K562 (cell line): ENCODE measurements around the gene SYT13. TPM values are rescaled to one million over a fixed set of nuclear protein-coding genes. Genes with fewer than 3 reads are reported as not detected.

Experiments used
- ATAC-seq: fragments of 200-7000 bp; cut with Tn5 transposase; 3 replicates; pipeline ENCODE4 v1.9.1; 2020; ENCODE audit warnings: moderate library complexity
- BruUV-seq: library from RNA; stranded (reverse); fragments of 400-500 nt; replicated peaks from 2 replicates; lab custom pipeline; 2021; lab: Mats Ljungman, UMichigan
- CTCF ChIA-PET: fragments of 300-600 bp; formaldehyde crosslinking; extraction: SDS; loops from one replicate; lab custom pipeline; 2021; ENCODE audit warnings: low intra/inter-chr PET ratio; lab: Yijun Ruan, JAX
- POLR2A ChIA-PET: fragments of 300-600, 350-650 bp; sonication (Branson Sonifier 250); formaldehyde crosslinking; extraction: SDS; loops from one replicate; lab custom pipeline; 2021; ENCODE audit warnings: antibody characterized with exemption, inconsistent platforms; lab: Yijun Ruan, JAX
- DNase-seq, 4 experiments: peaks; one replicate each; pipeline versions ENCODE4 v3.0.0 to v3.0.0-alpha.2; 2011 to 2018; ENCODE audit warnings: low spot score in 3 of 4, mixed read lengths in 3 of 4; ENCODE audit errors: extremely low read depth in 1 of 4
- FAIRE-seq: peaks from 2 replicates; lab custom pipeline; 2011; peaks lifted over from hg19 to GRCh38; lab: Jason Lieb, UNC
- H2AFZ ChIP-seq: 2 replicates; pipeline ENCODE4 v1.6.0; 2011; ENCODE audit warnings: low read depth, low read length, control low read depth, inconsistent platforms
- H3K27ac ChIP-seq: fragments of 200-600 bp; 3 replicates; pipeline ENCODE4 v1.8.0; 2011; ENCODE audit warnings: low read depth, mild to moderate bottlenecking, control low read depth, inconsistent platforms, low read length, moderate library complexity, mixed read lengths; ENCODE audit errors: extremely low read depth
- H3K27me3 ChIP-seq, 2 experiments: fragments of 300-600 bp in 1 of 2; 2 replicates in 1 of 2; 3 replicates in 1 of 2; pipeline versions ENCODE4 v1.6.0 to v1.8.0; 2011; ENCODE audit warnings: inconsistent platforms in 2 of 2, low read length in 2 of 2, mild to moderate bottlenecking in 1 of 2, mixed read lengths in 1 of 2, moderate library complexity in 1 of 2; ENCODE audit not compliant: control insufficient read depth in 2 of 2, insufficient read depth in 2 of 2
- H3K36me3 ChIP-seq: fragments of 300-600 bp; 3 replicates; pipeline ENCODE4 v1.8.0; 2011; ENCODE audit warnings: mild to moderate bottlenecking, low read length, inconsistent platforms; ENCODE audit not compliant: control insufficient read depth, insufficient read depth
- H3K4me1 ChIP-seq, 2 experiments: fragments of 200-600 bp in 1 of 2; replicated peaks in 1 of 2; 2 replicates in 1 of 2; 3 replicates in 1 of 2; pipeline versions ENCODE4 v1.5.1 to v1.8.0; 2011; ENCODE audit warnings: inconsistent platforms in 2 of 2, low read length in 2 of 2, mild to moderate bottlenecking in 1 of 2, mixed read lengths in 1 of 2, moderate library complexity in 1 of 2; ENCODE audit not compliant: control insufficient read depth in 2 of 2, insufficient read depth in 2 of 2
- H3K4me2 ChIP-seq: 2 replicates; pipeline ENCODE4 v1.6.1; 2011; ENCODE audit warnings: low read length, control low read depth, inconsistent platforms, mixed read lengths; ENCODE audit not compliant: insufficient read depth
- H3K4me3 ChIP-seq: fragments of 200-600 bp; sonication (generic), shearing (Covaris generic); 2 replicates; pipeline ENCODE4 v1.5.1; 2016; ENCODE audit warnings: control low read depth, inconsistent platforms
- H3K79me2 ChIP-seq: fragments of 200-600 bp; 3 replicates; pipeline ENCODE4 v1.8.0; 2011; ENCODE audit warnings: low read length, inconsistent platforms; ENCODE audit not compliant: control insufficient read depth, insufficient read depth
- H3K9ac ChIP-seq, 2 experiments: 2 replicates each; pipeline versions ENCODE4 v1.6.0 to v1.6.1; 2011; ENCODE audit warnings: low read depth in 2 of 2, low read length in 2 of 2, control low read depth in 1 of 2, inconsistent platforms in 1 of 2, mild to moderate bottlenecking in 1 of 2, mixed read lengths in 1 of 2; ENCODE audit not compliant: insufficient read depth in 1 of 2
- H3K9me1 ChIP-seq: one replicate; pipeline ENCODE4 v1.6.0; 2011; ENCODE audit warnings: inconsistent platforms, mild to moderate bottlenecking, low read length, moderate library complexity; ENCODE audit not compliant: control insufficient read depth, insufficient read depth
- H3K9me3 ChIP-seq: replicated peaks from 2 replicates; pipeline ENCODE4 v1.5.1; 2011; ENCODE audit warnings: low read depth, low read length, inconsistent platforms; ENCODE audit not compliant: control insufficient read depth, insufficient read depth
- H4K20me1 ChIP-seq: replicated peaks from 2 replicates; pipeline ENCODE4 v1.6.1; 2011; ENCODE audit warnings: low read length, inconsistent platforms, mixed read lengths; ENCODE audit not compliant: control insufficient read depth, insufficient read depth
- AFF4 ChIP-seq: sonication (generic); formaldehyde crosslinking; IDR thresholded peaks from 2 replicates; pipeline ENCODE4 v1.8.0; 2023; ENCODE audit warnings: mild to moderate bottlenecking, missing genetic modification reagents
- ARHGAP35 ChIP-seq: fragments of 450-650 bp; IDR thresholded peaks from 2 replicates; pipeline ENCODE4 v1.6.1; 2018; ENCODE audit not compliant: partially characterized antibody
- BRCA1 ChIP-seq, 2 experiments: fragments of 450-650 bp in 1 of 2; sonication (generic) in 1 of 2; formaldehyde crosslinking in 1 of 2; IDR thresholded peaks; 2 replicates each; pipeline versions ENCODE4 v1.5.0 to v1.6.1; 2017 to 2020; ENCODE audit warnings: mild to moderate bottlenecking in 1 of 2, missing genetic modification reagents in 1 of 2
- L3MBTL2 ChIP-seq: fragments of 450-650 bp; IDR thresholded peaks from 2 replicates; pipeline ENCODE4 v1.6.1; 2016; ENCODE audit warnings: mild to moderate bottlenecking, moderate library complexity
- MAZ ChIP-seq, 2 experiments: fragments of 450-650 bp in 1 of 2; sonication (generic) in 1 of 2; formaldehyde crosslinking; IDR thresholded peaks in 1 of 2; conservative IDR thresholded peaks in 1 of 2; 2 replicates each; pipeline versions ENCODE4 v1.4.0 to v1.5.0; 2020; ENCODE audit warnings: mild to moderate bottlenecking in 1 of 2, missing genetic modification reagents in 1 of 2
- RNF2 ChIP-seq: sonication (generic); IDR thresholded peaks from 2 replicates; pipeline ENCODE4 v1.6.1; 2016
- SIN3B ChIP-seq: fragments of 450-650 bp; IDR thresholded peaks from 2 replicates; pipeline ENCODE4 v1.6.1; 2017; ENCODE audit warnings: low read depth, mild to moderate bottlenecking, moderate library complexity
- SMARCC2 ChIP-seq: fragments of 450-650 bp; IDR thresholded peaks from 2 replicates; pipeline ENCODE4 v1.6.1; 2017; ENCODE audit warnings: antibody characterized with exemption, moderate library complexity, mild to moderate bottlenecking, low read depth
- YY1 ChIP-seq, 3 experiments: IDR thresholded peaks; 2 replicates each; pipeline ENCODE4 v1.6.1; 2011; ENCODE audit warnings: low read length in 2 of 3, mild to moderate bottlenecking in 2 of 3, moderate library complexity in 2 of 3, borderline replicate concordance in 1 of 3, control low read depth in 1 of 3, low read depth in 1 of 3; ENCODE audit not compliant: insufficient read depth in 3 of 3, insufficient replicate concordance in 2 of 3, control insufficient read depth in 1 of 3, insufficient read length in 1 of 3; ENCODE audit errors: extremely low read depth in 1 of 3
- ZNF280B ChIP-seq: fragments of 250-450 bp; sonication (Bioruptor Pico); IDR thresholded peaks from 2 replicates; pipeline ENCODE4 v1.5.1; 2021; ENCODE audit warnings: mild to moderate bottlenecking
- ZNF395 ChIP-seq: fragments of 200-800 bp; sonication (Bioruptor generic); IDR thresholded peaks from 2 replicates; pipeline ENCODE4 v1.6.1; 2017; ENCODE audit warnings: missing genetic modification characterization, missing compliant biosample characterization
- ZSCAN32 ChIP-seq: fragments of 450-650 bp; formaldehyde crosslinking; IDR thresholded peaks from 2 replicates; pipeline ENCODE4 v1.4.0; 2020; ENCODE audit warnings: mild to moderate bottlenecking, moderate library complexity
- WGBS: fragments of 100-300 bp; shearing (Covaris generic); methylation state at CpG from one replicate; pipeline ENCODE4 v1.1.6; 2016; ENCODE audit warnings: low coverage, mixed read lengths; ENCODE audit not compliant: insufficient coverage; ENCODE audit errors: missing lambda C conversion rate; 5-methylcytosine and 5-hydroxymethylcytosine counted together
- in situ Hi-C: fragments of 300-500 bp; cut with MboI; formaldehyde crosslinking; loops from 4 replicates; pipeline ENCODE4 v1.15.0; 2018; ENCODE audit warnings: inconsistent platforms, mixed read lengths
- intact Hi-C: fragments of 100-400 bp; cut with micrococcal nuclease; formaldehyde crosslinking; loops from 2 replicates; pipeline ENCODE4 v1.14.2; 2022
- polyA plus RNA-seq, 8 experiments: library from polyadenylated mRNA; depleted of rRNA in 4 of 8; stranded (reverse) in 5 of 8; unstranded in 3 of 8; fragments of >200 nt; fragmentation: Nextera tagmentation in 2 of 8; fragmentation: Illumina TruSeq in 1 of 8; extraction: Ambion mirVana in 2 of 8; extraction: Trizol in 1 of 8; gene quantifications; 2 replicates each; pipeline versions ENCODE4 v1.2.1 to v1.2.3, GENCODE V29; 2011 to 2014; ENCODE audit warnings: inconsistent platforms in 1 of 8, missing spikeins in 1 of 8
- total RNA-seq, 7 experiments: library from RNA; depleted of rRNA in 6 of 7; stranded (reverse); fragments of >200 nt in 6 of 7; fragmentation: Illumina TruSeq in 2 of 7; extraction: Trizol in 2 of 7; gene quantifications; 2 replicates each; pipeline versions ENCODE4 v1.2.1 to v1.2.3, GENCODE V29; 2011 to 2021; ENCODE audit warnings: low replicate concordance in 1 of 7

The SYT13 gene
- total and polyA plus RNA-seq, 9 of the 15 experiments (the other 6 are each of a cell fraction or from before 2014, with no cell fraction given) = under 0.01 to 0.13 (median 0.08) TPM; not detected in 2

- TF ChIP-seq ZNF395 (CRISPR knock-in tag) = no peak
- TF ChIP-seq, all 486 proteins: peak for 0
These were observed 12.6 kb downstream of the SYT13 start (continued) for GRCh38 chr11:45273509-45273908.

DNA sequence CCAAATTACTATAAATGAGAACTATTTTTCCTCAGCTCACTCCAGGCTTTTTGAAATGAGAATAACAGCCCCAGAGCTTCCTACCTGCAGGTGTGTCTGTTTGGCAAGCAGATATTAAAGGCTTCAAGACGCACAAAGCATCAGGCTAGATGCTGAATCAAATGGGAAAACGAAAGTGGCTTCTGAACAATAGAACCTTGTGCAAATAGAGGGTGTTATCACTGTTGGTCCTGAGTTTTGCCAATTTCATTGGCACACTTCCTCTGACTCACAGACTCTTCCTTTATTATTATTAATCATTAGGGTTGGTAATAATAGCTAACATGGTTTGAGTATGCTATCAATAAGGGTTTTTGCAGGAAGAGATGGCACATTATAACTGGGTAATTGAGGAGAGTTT lies 13.4 kb downstream of the SYT13 start:
- no peak for TF ChIP-seq BRCA1 (IDR thresholded peaks at IDR 0.05)
- TF ChIP-seq BRCA1 (CRISPR knock-in tag; IDR thresholded peaks at IDR 0.05) = no peak
- TF ChIP-seq SMARCC2 = no peak
- no peak for TF ChIP-seq YY1 (IDR thresholded peaks at IDR 0.05; ENCODE audit: borderline replicate concordance in 1 of 3, control insufficient read depth in 1 of 3, extremely low read depth in 1 of 3, insufficient read depth in 3 of 3, insufficient read length in 1 of 3, insufficient replicate concordance in 2 of 3, low read depth in 1 of 3, low read length in 2 of 3)
- no peak for TF ChIP-seq SIN3B
- TF ChIP-seq ZSCAN32 (CRISPR knock-in tag) = no peak
- TF ChIP-seq MAZ (CRISPR knock-in tag; conservative IDR thresholded peaks at IDR 0.05 in 1 of 2, IDR thresholded peaks at IDR 0.05 in 1 of 2) = no peak
- no peak for TF ChIP-seq RNF2
- TF ChIP-seq ZNF280B = no peak
- TF ChIP-seq AFF4 (CRISPR knock-in tag) = no peak
- TF ChIP-seq ARHGAP35 = no peak
- TF ChIP-seq L3MBTL2 = no peak
- FAIRE-seq (no peak), DNase-seq (no peak), ATAC-seq (no peak)
- POLR2A ChIA-PET = no interaction called here
- Histone ChIP-seq H2AFZ (no peak overlapping the region), H3K9me1 (no peaks in the 10 kb centered on the region), H3K4me3 (no peak overlapping the region), H4K20me1 (no peaks in the 10 kb centered on the region), H3K4me2 (no peak overlapping the region), H3K36me3 (no peaks in the 10 kb centered on the region), H3K27me3 (no peaks in the 10 kb centered on the region; a peak in 1 of 5 replicates), H3K4me1 (no peaks in the 10 kb centered on the region), H3K9ac (no peak overlapping the region), H3K9me3 (no peaks in the 10 kb centered on the region), H3K79me2 (no peaks in the 10 kb centered on the region), H3K27ac (no peak overlapping the region)
- in situ Hi-C loops = no loop called here
- WGBS = 6% methylated on average over 2 of the region's 2 CpGs
- BruUV-seq = no TSS peak
- CTCF ChIA-PET = no interaction called here
- intact Hi-C loops = no loop called here
